NCI-H526 treated with DMSO at 0.1 percent for 48 hours (cell line): Measurements from ENCODE around the gene PSG4.
"Not testable (repeated sequence)": the region's sequence is repeated elsewhere in the genome, so short reads cannot be mapped to it uniquely, and the experiment has no call there.

Source experiments
- DNase-seq: peaks from one replicate; lab custom pipeline; 2025; lab: John Stamatoyannopoulos, UW

Gene PSG4

GRCh38 chr19:43198686-43199419 is 6.6 kb downstream of the PSG4 start:
- not testable (repeated sequence) for DNase-seq

GRCh38 chr19:43197666-43198397 is 7.6 kb downstream of the PSG4 start:
- DNase-seq, result not testable (repeated sequence)

- not testable (repeated sequence) for DNase-seq
Observed at GRCh38 chr19:43194397-43194796, 11.0 kb downstream of the PSG4 start.

- not testable (repeated sequence) for DNase-seq
Observed at GRCh38 chr19:43192381-43193155, 12.9 kb downstream of the PSG4 start.

GRCh38 chr19:43188092-43188491 is 17.3 kb downstream of the PSG4 start:
- DNase-seq, result not testable (repeated sequence)

GRCh38 chr19:43186311-43186935 is 19.0 kb downstream of the PSG4 start, which contains the start of gene PSG5:
Gene PSG5, minus strand, starts transcription at chr19:43186536. Its CDS starts 131 bp downstream, at chr19:43186405.
- not testable (repeated sequence) for DNase-seq

- not testable (repeated sequence) for DNase-seq
Observed at GRCh38 chr19:43181869-43182771, 23.3 kb downstream of the PSG4 start.

- not testable (repeated sequence) for DNase-seq
Observed at GRCh38 chr19:43179569-43180147, 25.8 kb downstream of the PSG4 start.

- DNase-seq, result not testable (repeated sequence)
Observed at GRCh38 chr19:43178577-43178976, 26.9 kb downstream of the PSG4 start.

- DNase-seq, result not testable (repeated sequence)
Observed at GRCh38 chr19:43165906-43166305, 39.5 kb downstream of the PSG4 start.

- not testable (repeated sequence) for DNase-seq
Observed at GRCh38 chr19:43163135-43163534, 42.3 kb downstream of the PSG4 start.

- not testable (repeated sequence) for DNase-seq
Observed at GRCh38 chr19:43162261-43162660, 43.2 kb downstream of the PSG4 start.

GRCh38 chr19:43152214-43152613 is 53.2 kb downstream of the PSG4 start:
- no peak for DNase-seq

- peak; percentile 97 for DNase-seq
Observed at GRCh38 chr19:43149788-43150187, 55.6 kb downstream of the PSG4 start.

GRCh38 chr19:43148233-43148632 is 57.2 kb downstream of the PSG4 start:
- DNase-seq, result peak; percentile 85
